ENCODE results near the gene KDM2B. TPM values are rescaled to one million over a fixed set of nuclear protein-coding genes. Genes with fewer than 3 reads are reported as not detected.
A peak's percentile ranks its signal among the peaks of the same experiment; 100 is the strongest.

Gene KDM2B
- polyA plus RNA-seq, 3 donors = 77.4 to 80.0 (median 79.4) TPM

DNA sequence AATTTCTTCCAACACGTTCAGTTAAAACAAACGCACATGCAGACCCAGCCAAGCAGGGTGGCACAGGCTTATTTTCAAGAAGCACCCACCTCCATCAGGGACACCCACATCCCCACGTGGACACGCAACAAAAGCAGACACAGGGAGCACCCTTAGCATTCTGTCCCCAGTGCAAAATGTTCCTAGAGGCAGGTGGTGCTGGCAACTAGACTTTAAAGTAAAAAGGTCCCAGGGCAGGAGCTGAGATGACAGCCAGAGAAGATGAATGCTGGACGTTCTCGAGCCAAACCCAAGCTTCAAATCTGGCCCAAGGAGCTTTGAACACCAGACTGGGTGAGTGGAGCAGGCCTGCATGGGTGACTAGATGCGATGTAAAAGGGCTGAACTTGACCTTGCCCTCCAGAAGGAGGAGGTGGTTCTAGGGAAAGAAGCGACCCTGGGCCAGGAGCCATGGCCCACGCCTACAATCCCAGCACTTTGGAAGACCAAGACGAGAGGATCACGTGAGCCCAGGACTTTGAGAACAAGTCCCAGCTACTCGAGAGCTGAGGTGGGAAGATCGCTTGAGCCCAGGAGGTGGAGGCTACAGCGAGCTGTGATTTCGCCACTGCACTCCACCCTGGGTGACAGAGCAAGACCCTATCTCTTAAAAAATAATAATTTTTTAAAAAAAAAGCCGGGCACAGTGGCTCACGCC is 47.3 kb downstream of the KDM2B start:
- no peak for DNase-seq

DNA sequence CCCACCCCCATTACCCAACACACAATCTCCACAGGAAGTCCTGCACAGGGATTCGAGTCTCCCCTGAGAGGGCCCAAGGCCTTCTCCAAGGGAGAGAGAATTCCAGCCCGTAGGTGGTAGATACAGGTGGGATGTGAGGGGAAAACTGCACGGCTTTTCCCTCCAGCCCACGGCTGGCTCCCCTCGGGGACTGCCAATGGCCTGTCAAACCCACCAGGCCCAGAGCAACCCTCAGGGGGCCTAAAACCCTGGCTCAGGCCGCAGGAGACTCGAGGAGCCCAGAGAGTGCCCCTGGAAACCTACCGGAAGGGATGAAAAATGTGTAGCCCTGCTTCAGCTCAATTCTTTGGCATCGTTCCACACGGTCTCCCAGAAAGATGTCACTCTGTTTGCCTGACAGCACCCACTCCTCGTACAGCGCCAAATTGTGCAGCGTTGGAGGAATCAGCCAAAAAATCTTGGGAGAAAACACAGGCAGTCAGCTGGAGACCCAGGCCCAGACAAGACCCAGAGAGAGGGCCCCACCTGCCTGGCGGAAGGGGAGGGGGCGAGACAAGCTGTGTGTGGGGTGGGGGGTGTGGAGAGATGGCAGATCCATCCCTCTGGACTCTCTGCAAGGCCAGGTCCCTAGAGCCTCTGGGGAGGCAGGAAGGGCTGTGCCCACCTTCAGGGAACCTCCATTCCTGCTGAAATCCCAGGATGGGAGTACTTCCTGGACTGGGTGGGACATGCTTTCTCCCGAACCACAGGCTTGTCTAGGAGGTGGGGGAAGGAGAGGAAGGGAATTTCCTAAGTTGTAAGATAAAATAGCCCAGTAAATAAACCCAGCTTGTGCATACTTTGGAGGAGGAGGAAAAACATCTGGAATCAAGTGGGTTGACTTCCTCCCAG is 48.1 kb downstream of the KDM2B start:
- DNase-seq = peak; percentile 65

DNA sequence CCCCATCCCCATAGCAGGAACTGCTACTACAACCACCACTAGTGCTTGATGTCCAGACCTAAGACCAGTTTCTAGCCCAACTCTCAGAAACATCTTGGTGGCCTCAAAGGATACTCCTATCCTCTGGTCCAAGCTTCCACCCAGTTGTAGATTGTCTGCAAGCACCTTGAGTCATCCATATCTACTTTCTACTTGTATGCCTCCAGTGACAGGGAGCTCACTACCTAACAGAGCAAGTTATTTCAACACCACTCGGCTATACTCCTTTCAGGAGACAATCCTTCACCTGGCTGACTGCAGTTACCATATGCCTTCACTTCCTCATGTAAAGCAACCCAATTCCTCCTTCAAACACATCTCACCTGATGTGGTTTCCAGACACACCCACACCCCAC is 49.5 kb downstream of the KDM2B start:
- DNase-seq = no peak

DNA sequence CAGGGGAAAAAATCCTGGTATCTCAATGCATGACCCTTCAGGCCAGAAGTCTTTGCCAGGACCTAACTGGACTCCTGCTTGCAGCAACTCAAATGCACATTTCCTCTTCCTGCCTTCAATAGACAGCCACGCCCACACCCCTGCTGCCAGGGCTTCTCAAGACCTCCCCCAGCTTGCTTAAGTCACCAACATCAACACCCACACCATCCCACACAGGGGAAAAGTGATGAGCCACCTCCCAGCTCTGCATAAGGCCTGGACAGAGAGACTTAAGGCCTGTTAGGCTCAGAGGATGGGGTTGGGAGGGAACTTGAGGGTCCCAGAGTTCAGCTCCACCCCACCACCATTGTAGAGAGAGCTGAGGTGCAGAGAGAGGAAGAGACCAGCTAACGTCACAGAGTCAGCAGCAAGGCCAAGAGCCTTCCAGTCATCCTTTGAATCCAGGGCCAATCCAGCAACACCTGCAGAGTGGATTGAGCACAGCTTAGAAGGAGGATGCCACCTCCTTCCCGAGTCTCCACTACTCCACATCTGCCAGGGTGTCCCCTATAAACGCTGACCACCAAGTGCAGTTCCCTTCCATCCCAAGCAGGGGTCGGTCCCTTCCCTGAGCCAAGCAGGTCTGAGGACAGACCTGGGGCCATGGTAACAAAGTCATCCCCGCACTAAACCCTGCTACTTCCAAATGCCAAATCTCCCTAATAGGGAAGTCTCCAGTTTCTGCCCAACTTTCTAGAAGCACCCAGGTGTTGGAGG is 50.0 kb downstream of the KDM2B start:
- no peak for DNase-seq

DNA sequence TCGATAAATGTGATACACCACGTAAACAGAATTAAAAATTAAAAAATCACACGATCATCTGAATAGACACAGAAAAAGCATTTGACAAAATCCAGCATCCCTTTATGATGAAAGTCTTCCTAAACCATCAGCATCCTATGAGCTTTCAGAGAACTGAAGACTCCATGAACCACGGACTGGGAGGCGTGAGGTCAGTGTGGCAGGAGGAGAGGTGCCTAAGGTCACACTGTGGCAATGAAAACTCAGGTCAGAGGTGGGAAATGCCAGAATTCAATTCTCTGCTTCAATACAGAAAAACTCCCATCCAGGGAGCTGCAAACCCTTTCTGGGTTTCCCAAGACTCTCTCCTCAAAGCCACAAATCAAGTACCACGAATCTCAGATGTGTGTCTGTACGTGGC is 51.6 kb downstream of the KDM2B start:
- DNase-seq = no peak

DNA sequence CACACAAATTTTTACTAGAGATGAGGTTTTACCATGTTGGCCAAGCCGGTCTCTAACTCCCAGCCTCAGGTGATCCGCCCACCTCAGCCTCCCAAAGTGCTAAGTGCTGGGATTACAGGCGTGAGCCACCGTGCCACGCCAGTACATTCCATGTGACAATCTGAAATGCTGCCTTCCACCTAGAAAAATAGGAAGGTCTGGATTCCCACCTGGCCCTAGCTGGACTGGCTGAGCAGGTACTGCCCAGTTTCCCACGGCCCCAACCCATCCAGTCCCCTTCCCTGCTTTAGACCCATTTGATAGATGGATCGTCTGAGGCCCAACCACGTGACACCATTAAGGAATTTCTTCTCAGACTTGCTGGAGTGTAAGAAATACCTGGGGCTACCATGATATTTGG is 55.4 kb downstream of the KDM2B start:
- DNase-seq = no peak

DNA sequence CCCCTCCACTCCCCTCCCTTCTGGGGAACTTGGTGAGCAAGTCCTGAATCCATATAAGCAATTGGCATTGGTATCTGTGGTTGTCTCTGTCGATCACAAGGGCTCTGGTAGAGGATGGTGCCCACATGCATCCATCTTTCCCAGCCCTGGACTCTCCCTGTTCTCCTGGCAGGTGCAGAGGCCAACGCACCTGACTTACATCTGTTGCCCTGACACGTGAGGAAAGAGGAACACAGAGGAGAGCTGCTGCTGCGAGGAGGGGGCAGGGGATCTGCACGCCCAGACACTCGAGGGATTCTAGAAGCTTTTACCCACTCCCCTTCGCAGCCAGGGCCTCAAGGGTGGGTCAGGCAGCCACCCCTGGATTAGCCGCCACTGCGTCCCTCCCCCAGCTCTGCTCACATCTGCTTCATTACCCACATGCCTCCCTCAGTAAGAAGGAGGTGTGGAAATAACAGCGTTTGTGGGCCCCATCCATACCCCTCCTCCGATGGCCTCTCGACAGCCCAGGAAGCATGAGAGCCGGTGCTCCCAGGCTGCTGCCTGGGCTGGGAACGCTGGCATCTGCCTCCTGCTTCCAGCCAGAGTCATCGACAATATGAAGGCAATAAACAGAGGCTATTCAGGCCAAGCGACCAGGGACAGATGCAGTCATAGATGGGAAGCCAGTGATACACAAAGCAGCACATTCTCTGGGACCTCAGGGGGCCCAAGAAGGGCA is 56.5 kb downstream of the KDM2B start:
- DNase-seq = no peak

DNA sequence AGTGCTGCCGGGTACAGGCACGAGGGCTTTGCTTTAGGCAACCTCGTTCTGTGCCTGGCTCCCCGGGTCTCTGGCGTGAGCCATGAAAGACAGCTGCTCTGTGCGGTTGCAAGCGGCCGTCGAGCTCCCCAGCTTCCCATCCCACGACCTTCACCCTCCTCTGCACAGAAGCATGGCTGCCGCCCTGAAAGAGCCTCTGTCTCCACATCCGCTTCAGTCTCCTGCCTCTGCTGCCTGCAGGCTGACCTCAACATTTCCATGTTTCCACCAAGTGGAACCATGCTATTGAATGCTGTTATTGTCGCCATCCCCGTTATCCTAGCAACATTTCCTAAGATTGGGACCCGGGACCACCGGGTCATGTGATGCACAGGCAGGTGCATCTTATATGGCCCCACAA is 57.1 kb downstream of the KDM2B start:
- no peak for DNase-seq

DNA sequence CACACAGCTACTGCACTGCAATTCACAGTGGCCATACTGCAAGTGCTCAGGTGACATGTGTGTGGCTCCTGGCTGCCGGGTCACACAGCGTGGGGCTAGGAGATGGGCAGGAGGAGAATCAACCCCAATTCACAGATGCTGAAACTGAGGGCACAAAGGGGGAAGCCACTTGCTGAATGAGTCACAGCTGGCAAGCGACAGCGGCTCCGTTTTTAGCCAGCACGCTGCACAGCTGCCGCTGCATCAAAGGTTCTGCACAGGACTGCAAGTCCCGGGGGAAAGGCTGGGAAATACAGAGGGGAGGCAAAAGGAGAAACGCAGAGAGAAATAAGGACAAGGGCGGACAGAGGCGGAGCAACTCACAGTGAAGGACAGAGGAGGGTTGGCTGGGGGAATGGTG is 57.9 kb downstream of the KDM2B start:
- no peak for DNase-seq

DNA sequence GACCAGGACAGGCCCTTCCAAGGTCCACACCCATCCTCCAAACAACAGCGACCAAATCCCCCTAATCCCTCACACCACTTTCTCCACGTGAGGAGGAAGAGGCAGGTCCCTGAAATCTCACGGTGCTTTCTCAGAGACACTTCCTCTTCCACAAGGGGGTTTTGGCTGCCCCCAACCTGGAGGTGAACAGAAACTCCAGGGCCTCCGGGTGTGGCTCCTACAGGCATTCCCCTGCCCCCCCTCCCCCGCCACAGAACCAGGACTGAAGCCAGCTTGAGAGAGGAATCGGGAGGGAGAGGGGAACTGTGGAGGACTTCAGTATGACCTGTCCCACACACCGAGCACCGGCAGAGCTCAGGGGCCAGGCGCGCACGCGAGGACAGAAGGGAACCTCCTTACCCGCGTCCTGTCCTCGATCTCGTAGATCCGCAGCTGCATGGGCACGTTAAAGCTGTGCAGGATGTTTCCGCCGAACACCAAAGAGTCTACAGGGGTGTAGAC is 60.2 kb downstream of the KDM2B start:
- no peak for DNase-seq

DNA sequence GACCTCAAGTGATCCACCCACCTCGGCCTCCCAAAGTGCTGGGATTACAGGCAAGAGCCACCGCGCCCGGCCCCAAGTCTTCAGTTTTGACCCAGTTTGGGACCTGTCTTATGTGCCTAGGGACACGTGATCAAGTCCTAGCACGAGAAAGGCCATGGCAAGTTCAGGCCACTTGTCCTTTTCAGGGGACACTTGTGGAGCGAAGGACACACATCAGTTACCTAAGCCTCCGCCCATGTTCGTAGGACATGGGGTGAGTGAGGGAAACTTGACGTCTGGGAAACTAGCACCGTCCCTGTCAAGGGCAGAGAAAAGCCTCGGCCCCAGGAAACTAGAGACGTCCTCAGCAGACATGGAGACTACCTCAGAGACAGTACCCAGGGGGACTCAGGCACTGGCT is 60.7 kb downstream of the KDM2B start:
- no peak for DNase-seq

DNA sequence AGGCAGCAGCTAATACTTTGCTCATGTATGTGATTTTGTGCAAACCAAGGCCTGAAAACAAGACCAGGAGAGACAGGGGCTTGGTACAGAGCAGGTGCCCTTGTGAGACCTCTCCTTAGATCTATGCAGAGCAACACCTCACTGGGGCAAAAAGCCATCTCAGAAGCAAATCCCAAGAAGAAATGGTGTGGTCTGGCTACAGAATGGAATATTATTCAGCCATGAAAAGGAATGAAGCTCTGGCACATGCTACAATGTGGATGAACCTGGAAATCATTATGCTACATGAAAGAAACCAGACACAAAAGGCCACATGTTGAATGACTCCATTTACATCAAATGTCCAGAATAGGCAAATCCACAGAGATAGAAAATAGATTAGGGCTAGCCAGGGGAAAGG is 61.6 kb downstream of the KDM2B start:
- no peak for DNase-seq

DNA sequence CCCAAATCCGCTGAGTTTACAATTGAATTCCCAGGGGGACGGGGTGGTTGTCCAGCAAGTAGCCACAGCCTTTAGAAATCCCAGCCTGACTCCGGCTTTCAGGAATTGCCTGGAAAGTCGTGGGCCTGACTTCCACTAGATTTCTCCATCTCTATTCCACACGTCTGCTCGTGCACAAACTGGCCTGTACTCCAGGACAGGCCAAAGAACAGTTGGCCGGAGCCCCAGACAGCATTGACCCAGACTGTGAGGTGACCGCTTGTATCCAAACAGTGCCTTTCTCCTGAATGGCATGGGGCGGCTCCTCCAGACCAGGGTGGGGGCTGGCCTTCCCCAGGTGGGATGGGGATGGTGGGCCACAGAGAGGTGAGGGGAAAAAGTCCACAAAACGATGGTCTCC is 62.2 kb downstream of the KDM2B start:
- no peak for DNase-seq

DNA sequence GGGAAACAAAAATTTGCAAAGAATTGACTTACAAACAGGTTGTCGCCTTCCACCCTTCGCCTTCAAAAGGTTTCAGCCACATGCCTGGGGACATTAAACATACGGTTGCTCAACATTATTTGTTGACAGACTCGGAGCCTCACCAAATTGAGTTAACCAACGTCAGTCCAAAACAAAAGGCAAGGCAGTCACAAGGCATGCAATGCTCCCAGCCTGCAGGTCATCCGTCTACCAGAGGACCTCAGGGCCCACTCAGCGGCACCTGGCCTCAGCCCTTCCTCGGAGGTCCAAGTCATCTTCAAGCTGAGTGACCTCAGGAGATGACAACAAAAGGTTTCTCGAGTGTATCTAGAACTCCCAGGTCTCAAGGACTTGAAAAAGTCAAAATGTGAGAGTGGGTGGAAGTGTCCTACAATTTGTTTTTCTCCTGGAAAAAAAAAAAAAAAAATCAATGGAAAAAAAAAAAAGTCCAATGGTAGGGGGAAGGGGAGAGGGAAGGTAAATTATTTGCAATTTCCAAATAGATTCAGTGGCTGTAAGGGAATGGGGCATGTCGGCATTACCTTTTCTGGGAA is 64.3 kb downstream of the KDM2B start:
- no peak for DNase-seq

DNA sequence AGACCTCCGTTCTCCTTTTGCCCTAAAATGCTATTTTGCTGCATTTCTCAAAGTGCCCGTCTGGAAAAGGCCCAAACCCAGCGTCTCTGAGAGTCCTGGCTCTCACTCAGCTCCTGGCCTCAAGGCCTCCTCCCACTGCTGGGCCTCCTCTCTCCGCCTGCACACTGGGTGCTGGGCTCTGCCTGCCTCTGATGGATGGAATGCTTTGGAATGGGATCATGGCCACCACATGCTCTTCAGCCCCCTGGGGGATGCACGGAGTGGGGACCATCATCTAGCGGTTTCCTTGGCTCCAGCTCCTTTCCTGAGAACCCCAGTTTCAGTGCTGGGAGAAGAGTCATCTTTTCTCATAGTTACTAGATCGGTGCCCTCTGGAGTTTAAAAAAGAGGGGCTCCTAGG is 65.2 kb downstream of the KDM2B start:
- no peak for DNase-seq

DNA sequence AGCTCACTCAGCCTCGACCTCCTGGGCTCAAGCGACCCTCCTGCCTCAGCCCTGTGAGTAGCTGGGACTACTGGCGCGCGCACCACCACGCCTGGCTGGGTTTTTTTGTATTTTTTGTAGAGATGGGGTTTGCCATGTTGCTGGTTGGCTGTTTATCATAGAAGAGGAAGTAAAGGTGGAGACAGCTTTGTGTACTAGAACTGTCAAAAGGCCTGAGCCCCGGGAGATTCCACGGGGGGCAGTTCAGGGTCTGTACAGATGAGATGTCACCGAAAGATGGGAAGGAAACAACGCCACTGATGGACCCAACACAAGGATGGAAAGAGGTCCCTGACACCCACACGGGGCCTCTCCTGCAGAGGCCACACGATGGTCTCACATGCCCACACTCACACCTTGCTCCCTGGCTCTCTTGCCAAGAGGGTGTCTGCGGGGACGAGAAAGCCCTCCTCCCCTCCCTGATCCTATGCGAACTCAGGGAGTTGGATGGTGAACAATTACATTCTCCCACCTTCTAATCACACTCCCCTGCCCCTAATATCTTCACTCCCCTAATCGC is 66.6 kb downstream of the KDM2B start:
- DNase-seq = no peak

DNA sequence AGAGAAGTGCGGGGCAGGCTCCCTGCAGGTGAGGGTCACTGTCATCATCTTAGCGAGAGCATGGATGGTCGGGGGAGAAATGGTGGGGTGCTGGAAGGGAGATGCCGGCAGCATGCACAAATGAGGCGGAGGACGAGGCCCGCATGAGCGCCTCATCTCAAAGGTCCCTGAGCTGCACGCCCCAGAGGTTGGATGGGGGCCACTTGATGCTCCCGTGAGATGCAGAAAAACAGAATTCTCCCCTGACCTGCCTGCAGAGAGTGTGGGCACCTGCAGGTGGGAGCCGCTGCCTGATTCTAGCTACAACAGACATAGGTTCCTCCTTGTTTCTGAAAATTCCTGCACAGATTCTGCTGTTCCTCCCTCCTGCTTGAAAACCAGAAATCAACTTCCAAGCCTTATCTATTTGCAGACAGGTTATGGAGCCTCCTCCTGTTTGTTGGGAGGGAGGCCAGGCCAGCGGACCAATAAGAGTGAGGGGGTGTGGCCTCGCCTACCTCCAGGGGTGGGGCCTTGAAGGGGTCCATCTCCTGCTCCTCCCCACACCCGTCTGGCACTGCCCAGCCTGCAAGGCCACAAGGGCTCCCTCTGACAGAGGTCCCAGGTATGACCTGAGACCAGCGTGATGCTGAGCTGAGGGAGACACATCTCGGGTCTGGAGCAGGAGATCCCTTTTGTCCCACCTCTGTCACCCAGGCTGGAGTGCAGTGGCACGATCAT is 67.2 kb downstream of the KDM2B start:
- DNase-seq = no peak

DNA sequence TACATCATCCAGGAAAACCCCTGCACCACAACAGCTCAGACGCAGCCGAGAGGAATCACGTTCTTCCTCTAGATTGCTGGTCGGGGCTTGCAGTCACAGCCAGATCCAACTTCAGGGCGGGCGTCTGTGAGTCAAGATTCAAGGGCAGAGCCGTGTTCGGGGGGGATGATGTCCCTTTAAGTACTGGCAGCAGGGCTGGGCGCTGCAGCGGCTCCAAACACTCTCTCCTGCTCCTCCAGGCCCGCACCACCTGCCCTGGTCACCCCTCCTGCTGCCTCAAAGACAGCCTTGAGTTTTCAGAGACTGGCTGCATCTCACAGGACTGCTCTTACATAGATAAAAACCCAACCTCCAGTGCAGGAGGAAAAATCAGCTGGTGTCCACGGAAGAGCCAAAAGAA is 68.3 kb downstream of the KDM2B start:
- no peak for DNase-seq

DNA sequence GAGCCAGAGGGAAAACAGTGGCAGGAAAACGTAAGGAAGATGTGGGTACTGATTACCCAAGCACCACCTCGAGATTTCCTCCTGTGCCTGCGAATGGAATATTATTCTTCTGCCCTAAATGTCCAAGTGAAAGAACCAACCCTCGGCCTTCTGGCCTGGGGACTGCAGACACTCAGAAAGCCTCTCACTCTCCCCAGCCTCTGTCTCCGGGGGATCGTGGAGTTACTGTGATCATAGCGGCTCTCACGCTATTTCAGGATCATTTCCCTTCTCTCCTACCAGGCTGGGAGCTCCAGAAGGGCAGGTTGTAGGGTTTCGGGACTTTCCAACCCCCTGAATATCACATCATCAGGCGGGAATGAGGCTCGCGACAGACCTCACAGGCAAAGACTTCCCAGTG is 68.9 kb downstream of the KDM2B start:
- DNase-seq = no peak

DNA sequence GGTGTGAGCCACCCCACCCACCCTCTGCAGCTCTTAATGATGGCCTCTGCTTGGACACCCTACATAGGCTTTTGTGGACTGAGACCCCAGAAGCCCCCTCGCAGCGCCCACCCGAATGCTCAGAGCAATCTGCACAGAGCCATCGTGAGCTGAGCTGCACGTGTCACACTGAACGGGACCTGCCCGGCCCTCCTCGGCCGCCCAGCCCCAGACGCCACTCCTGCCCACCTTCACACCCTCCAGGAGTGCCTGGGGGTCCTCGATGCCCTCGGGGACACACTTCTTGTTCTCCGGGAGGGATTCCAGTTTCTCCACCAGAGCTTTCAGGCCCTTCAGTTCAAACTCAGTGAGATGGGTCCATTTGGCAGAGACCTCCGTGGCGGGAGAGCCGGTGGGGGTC is 71.5 kb downstream of the KDM2B start:
- no peak for DNase-seq

DNA sequence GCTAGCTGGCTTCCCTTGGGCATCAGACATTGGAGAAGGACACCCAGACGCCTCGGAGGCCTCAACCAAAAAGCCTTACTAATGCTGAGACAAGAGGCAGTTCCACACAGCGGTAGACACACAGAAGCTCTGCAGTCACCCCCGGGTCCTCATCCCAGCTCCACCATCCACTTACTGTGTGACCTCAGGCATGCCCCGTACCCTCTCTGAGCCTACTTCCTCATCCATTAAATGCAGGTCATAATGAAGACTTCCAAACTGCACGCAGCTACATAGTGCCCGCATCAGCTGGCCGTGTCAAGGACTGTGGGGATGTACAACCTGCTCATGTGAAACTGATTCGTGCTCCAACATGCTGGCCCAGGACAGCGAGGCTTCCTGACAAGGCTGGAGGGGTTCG is 72.3 kb downstream of the KDM2B start:
- no peak for DNase-seq

All from renal pelvis (tissue), 4 donors.